ENCODE measurements around the gene ORM2. TPM values are rescaled to one million over a fixed set of nuclear protein-coding genes. Genes with fewer than 3 reads are reported as not detected.

Gene ORM2
- total and polyA plus RNA-seq, 9 of the 15 experiments (the other 6 are each of a cell fraction or from before 2014, with no cell fraction given): 0.98 TPM; not detected in 8

DNA sequence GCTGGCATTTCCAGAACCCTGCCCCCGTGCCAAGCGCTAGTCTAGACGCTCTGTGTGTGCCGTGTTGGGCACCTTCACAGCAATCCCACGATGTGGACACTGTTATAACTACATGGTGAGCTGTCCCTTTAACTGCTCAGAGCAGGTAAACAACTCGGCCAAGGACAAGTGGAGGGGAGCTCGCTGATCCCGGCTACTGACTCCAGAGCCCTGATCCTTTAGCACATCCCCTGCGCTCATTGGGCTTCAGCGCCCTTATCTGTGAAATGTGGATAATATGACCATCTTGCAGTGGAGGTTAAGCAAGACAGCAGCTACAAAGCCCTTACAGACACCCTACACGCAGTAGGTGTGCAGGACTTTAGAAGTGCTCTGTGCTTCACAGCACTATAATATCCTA, 16.5 kb downstream of the ORM2 start:
- H3K9ac ChIP-seq (ENCODE audit: insufficient read depth in 1 of 2, low read depth in 2 of 2, low read length in 2 of 2): no peak overlapping the region
- no peak for FAIRE-seq
- no peaks in the 10 kb centered on the region for H3K9me3 ChIP-seq (replicated peaks; ENCODE audit: control insufficient read depth, insufficient read depth, low read depth, low read length)
- no TSS peak for BruUV-seq (replicated peaks)
- H3K79me2 ChIP-seq (ENCODE audit: control insufficient read depth, insufficient read depth, low read length): no peaks in the 10 kb centered on the region
- 0 out of 2 replicates have a peak, but pooled peaks cover 4% of the 10 kb centered on the region for H4K20me1 ChIP-seq (replicated peaks; ENCODE audit: control insufficient read depth, insufficient read depth, low read length)
- no peak for ATAC-seq
- in situ Hi-C loops (cut with MboI) (no loop called here), intact Hi-C loops (cut with micrococcal nuclease) (no loop called here)
- no peak overlapping the region for H2AFZ ChIP-seq (ENCODE audit: low read depth, low read length)
- no peaks in the 10 kb centered on the region for H3K27me3 ChIP-seq (ENCODE audit: control insufficient read depth in 2 of 2, insufficient read depth in 2 of 2, low read length in 2 of 2)
- H3K4me3 ChIP-seq: no peak overlapping the region
- 80% methylated on average over 11 of the region's 11 CpGs for WGBS (ENCODE audit: insufficient coverage, low coverage, missing lambda C conversion rate)
- ChIA-PET POLR2A (interaction anchor here (0.6 to 0.8 kb wide), 2 partner anchors 10 to 283 kb away, joined by 3 to 5 read pairs; no protein-coding TSS in a partner anchor), CTCF (ENCODE audit: low intra/inter-chr PET ratio) (no interaction called here)
- no peak overlapping the region for H3K4me2 ChIP-seq (ENCODE audit: insufficient read depth, low read length)
- H3K9me1 ChIP-seq (ENCODE audit: control insufficient read depth, insufficient read depth, low read length): no peaks in the 10 kb centered on the region
- no peak overlapping the region for H3K27ac ChIP-seq (ENCODE audit: extremely low read depth, low read depth, low read length)
- peaks cover 20% of the 10 kb centered on the region; the same call in 2 of the 3 replicates for H3K36me3 ChIP-seq (ENCODE audit: control insufficient read depth, insufficient read depth, low read length)
- peaks cover 13 to 14% of the 10 kb centered on the region in 2 experiments; a peak in 4 of 5 replicates for H3K4me1 ChIP-seq (replicated peaks in 1 of 2; ENCODE audit: control insufficient read depth in 2 of 2, insufficient read depth in 2 of 2, low read length in 2 of 2)
- DNase-seq (ENCODE audit: extremely low read depth in 1 of 4, low spot score in 3 of 4): no peak
- TF ChIP-seq XRCC4 (IDR thresholded peaks at IDR 0.05; ENCODE audit: extremely low read depth, insufficient read depth, insufficient read length) (no peak), CC2D1A (IDR thresholded peaks at IDR 0.05) (no peak), CAMTA2 (CRISPR knock-in tag; conservative IDR thresholded peaks at IDR 0.05) (no peak), KHSRP (IDR thresholded peaks at IDR 0.05) (no peak), COPS2 (conservative IDR thresholded peaks at IDR 0.05) (no peak), SMC3 (conservative IDR thresholded peaks at IDR 0.05; ENCODE audit: insufficient read depth, low read depth, low read length) (no peak), HMG20A (CRISPR knock-in tag; conservative IDR thresholded peaks at IDR 0.05) (no peak), CXXC5 (CRISPR knock-in tag; IDR thresholded peaks at IDR 0.05) (no peak), ZNF384 (IDR thresholded peaks at IDR 0.05; ENCODE audit: low read depth, low read length) (no peak), RUNX1 (IDR thresholded peaks at IDR 0.05; ENCODE audit: low read depth) (no peak), ZNF695 (CRISPR knock-in tag; IDR thresholded peaks at IDR 0.05) (no peak), ZNF584 (CRISPR knock-in tag; IDR thresholded peaks at IDR 0.05; ENCODE audit: low read depth) (no peak), RB1 (IDR thresholded peaks at IDR 0.05; ENCODE audit: low read depth) (no peak), HDAC2 (IDR thresholded peaks at IDR 0.05) (no peak)
- TF ChIP-seq, protein P1, sequence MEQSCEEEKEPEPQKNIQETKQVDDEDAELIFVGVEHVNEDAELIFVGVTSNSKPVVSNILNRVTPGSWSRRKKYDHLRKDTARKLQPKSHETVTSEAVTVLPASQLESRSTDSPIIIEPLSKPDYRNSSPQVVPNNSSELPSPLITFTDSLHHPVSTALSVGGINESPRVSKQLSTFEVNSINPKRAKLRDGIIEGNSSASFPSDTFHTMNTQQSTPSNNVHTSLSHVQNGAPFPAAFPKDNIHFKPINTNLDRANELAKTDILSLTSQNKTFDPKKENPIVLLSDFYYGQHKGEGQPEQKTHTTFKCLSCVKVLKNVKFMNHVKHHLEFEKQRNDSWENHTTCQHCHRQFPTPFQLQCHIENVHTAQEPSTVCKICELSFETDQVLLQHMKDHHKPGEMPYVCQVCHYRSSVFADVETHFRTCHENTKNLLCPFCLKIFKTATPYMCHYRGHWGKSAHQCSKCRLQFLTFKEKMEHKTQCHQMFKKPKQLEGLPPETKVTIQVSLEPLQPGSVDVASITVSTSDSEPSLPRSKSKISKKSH (CRISPR knock-in tag; IDR thresholded peaks at IDR 0.05): no peak
- TF ChIP-seq, protein P2, sequence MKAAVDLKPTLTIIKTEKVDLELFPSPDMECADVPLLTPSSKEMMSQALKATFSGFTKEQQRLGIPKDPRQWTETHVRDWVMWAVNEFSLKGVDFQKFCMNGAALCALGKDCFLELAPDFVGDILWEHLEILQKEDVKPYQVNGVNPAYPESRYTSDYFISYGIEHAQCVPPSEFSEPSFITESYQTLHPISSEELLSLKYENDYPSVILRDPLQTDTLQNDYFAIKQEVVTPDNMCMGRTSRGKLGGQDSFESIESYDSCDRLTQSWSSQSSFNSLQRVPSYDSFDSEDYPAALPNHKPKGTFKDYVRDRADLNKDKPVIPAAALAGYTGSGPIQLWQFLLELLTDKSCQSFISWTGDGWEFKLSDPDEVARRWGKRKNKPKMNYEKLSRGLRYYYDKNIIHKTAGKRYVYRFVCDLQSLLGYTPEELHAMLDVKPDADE (conservative IDR thresholded peaks at IDR 0.05; ENCODE audit: control insufficient read depth, low read depth, low read length): no peak
- TF ChIP-seq, protein P3, sequence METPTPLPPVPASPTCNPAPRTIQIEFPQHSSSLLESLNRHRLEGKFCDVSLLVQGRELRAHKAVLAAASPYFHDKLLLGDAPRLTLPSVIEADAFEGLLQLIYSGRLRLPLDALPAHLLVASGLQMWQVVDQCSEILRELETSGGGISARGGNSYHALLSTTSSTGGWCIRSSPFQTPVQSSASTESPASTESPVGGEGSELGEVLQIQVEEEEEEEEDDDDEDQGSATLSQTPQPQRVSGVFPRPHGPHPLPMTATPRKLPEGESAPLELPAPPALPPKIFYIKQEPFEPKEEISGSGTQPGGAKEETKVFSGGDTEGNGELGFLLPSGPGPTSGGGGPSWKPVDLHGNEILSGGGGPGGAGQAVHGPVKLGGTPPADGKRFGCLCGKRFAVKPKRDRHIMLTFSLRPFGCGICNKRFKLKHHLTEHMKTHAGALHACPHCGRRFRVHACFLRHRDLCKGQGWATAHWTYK (CRISPR knock-in tag; IDR thresholded peaks at IDR 0.05): no peak
- TF ChIP-seq, protein P4, sequence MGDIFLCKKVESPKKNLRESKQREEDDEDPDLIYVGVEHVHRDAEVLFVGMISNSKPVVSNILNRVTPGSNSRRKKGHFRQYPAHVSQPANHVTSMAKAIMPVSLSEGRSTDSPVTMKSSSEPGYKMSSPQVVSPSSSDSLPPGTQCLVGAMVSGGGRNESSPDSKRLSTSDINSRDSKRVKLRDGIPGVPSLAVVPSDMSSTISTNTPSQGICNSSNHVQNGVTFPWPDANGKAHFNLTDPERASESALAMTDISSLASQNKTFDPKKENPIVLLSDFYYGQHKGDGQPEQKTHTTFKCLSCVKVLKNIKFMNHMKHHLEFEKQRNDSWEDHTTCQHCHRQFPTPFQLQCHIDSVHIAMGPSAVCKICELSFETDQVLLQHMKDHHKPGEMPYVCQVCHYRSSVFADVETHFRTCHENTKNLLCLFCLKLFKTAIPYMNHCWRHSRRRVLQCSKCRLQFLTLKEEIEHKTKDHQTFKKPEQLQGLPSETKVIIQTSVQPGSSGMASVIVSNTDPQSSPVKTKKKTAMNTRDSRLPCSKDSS (IDR thresholded peaks at IDR 0.05; ENCODE audit: low read depth, partially characterized antibody): no peak

All from K562 (cell line).